Bronchial epithelial cell (primary cell): Measurements from ENCODE around the gene SYT11. TPM values are rescaled to one million over a fixed set of nuclear protein-coding genes. Genes with fewer than 3 reads are reported as not detected.
"Not testable (repeated sequence)": the region's sequence is repeated elsewhere in the genome, so short reads cannot be mapped to it uniquely, and the experiment has no call there.

Source experiments
- DNase-seq: peaks from one replicate; pipeline ENCODE4 v3.0.0-alpha.2; 2010; ENCODE audit warnings: low read depth
- FAIRE-seq: peaks from 2 replicates; lab custom pipeline; 2011; peaks lifted over from hg19 to GRCh38; lab: Jason Lieb, UNC
- H3K27me3 ChIP-seq: 2 replicates; pipeline ENCODE4 v1.5.1; 2011; ENCODE audit warnings: low read length; ENCODE audit not compliant: control insufficient read depth, insufficient read depth
- H3K36me3 ChIP-seq: 2 replicates; pipeline ENCODE4 v1.5.1; 2011; ENCODE audit warnings: low read length; ENCODE audit not compliant: control insufficient read depth, insufficient read depth
- H3K4me3 ChIP-seq: 2 replicates; pipeline ENCODE4 v1.5.1; 2011; ENCODE audit warnings: mild to moderate bottlenecking, low read depth, low read length, control low read depth
- CTCF ChIP-seq: IDR thresholded peaks from 2 replicates; pipeline ENCODE4 v1.5.1; 2011; ENCODE audit warnings: mild to moderate bottlenecking, moderate library complexity, low read length, control low read depth, inconsistent platforms; ENCODE audit not compliant: insufficient read depth, severe bottlenecking
- total RNA-seq: library from RNA; depleted of rRNA; stranded (reverse); fragments of >200 nt; gene quantifications from 2 replicates; pipeline ENCODE4 v1.2.1, GENCODE V29; 2014

Gene SYT11
- total RNA-seq, 1 donor from 2014 or later: 0.26 TPM

GRCh38 chr1:155889566-155889965, 30.2 kb downstream of the SYT11 start:
- H3K36me3 ChIP-seq: no peaks in the 10 kb centered on the region
- no peaks in the 10 kb centered on the region for H3K27me3 ChIP-seq
- H3K4me3 ChIP-seq: no peak overlapping the region
- no peak for TF ChIP-seq CTCF
- DNase-seq (peak; percentile 4), FAIRE-seq (no peak)

- FAIRE-seq: no peak
These were observed 30.9 kb downstream of the SYT11 start for GRCh38 chr1:155890251-155890650.

GRCh38 chr1:155892796-155893195, 33.4 kb downstream of the SYT11 start:
- no peaks in the 10 kb centered on the region for H3K27me3 ChIP-seq
- TF ChIP-seq CTCF: no peak
- DNase-seq (peak; percentile 75), FAIRE-seq (no peak)
- H3K36me3 ChIP-seq: no peaks in the 10 kb centered on the region
- no peak overlapping the region for H3K4me3 ChIP-seq

More at GRCh38 chr1:155890251-155890650, 30.9 kb downstream of the SYT11 start:
- no peak for DNase-seq
- no peak for TF ChIP-seq CTCF
- H3K27me3 ChIP-seq: no peaks in the 10 kb centered on the region
- H3K36me3 ChIP-seq: no peaks in the 10 kb centered on the region
- no peak overlapping the region for H3K4me3 ChIP-seq

GRCh38 chr1:155893389-155894142, 34.2 kb downstream of the SYT11 start:
- no peak overlapping the region for H3K4me3 ChIP-seq

GRCh38 chr1:155895617-155896016, 36.2 kb downstream of the SYT11 start:
- H3K27me3 ChIP-seq, FAIRE-seq, DNase-seq, H3K4me3 ChIP-seq, H3K36me3 ChIP-seq: not testable (repeated sequence)

More at GRCh38 chr1:155893389-155894142, 34.2 kb downstream of the SYT11 start:
- Histone ChIP-seq H3K27me3 (no peaks in the 10 kb centered on the region), H3K36me3 (no peaks in the 10 kb centered on the region)
- TF ChIP-seq CTCF: no peak
- FAIRE-seq (no peak), DNase-seq (peak; percentile 91)

- DNase-seq, FAIRE-seq, H3K4me3 ChIP-seq, H3K27me3 ChIP-seq: not testable (repeated sequence)
- peaks cover 12% of the 10 kb centered on the region for H3K36me3 ChIP-seq
These were observed 37.1 kb downstream of the SYT11 start for GRCh38 chr1:155896476-155896875.

- TF ChIP-seq CTCF: no peak
- Histone ChIP-seq H3K27me3 (no peaks in the 10 kb centered on the region), H3K4me3 (no peak overlapping the region), H3K36me3 (peaks cover 13% of the 10 kb centered on the region)
- FAIRE-seq (no peak), DNase-seq (no peak)
These were observed 38.4 kb downstream of the SYT11 start for GRCh38 chr1:155897746-155898145.
